Neural cell (in vitro differentiated cells): ENCODE measurements around the gene TRMT10C. TPM values are rescaled to one million over a fixed set of nuclear protein-coding genes. Genes with fewer than 3 reads are reported as not detected.

Experiments
- H2AFZ ChIP-seq: fragments of 200-600, 300-800 bp; sonication (generic), shearing (Covaris generic); 2 replicates; pipeline ENCODE4 v1.6.0; 2014; ENCODE audit warnings: low read depth, mild to moderate bottlenecking, antibody characterized with exemption, low read length, moderate library complexity
- H3F3A ChIP-seq: fragments of 200-600 bp; shearing (Covaris generic); 2 replicates; pipeline ENCODE4 v1.6.1; 2016; ENCODE audit warnings: mild to moderate bottlenecking, moderate library complexity, mixed read lengths, antibody characterized with exemption, low read length; ENCODE audit not compliant: insufficient read depth, poor library complexity, severe bottlenecking
- H3K27ac ChIP-seq: fragments of 200-600, 300-800 bp; sonication (generic), shearing (Covaris generic); 2 replicates; pipeline ENCODE4 v1.5.1; 2014; ENCODE audit warnings: mild to moderate bottlenecking, low read length, moderate library complexity
- H3K27me3 ChIP-seq: fragments of 300-800, 200-600 bp; sonication (generic), shearing (Covaris generic); 2 replicates; pipeline ENCODE4 v1.6.0; 2014; ENCODE audit warnings: mild to moderate bottlenecking, low read depth, low read length, moderate library complexity; ENCODE audit not compliant: insufficient read depth
- H3K36me3 ChIP-seq: fragments of 300-800, 200-600 bp; sonication (generic), shearing (Covaris generic); 2 replicates; pipeline ENCODE4 v1.5.1; 2014; ENCODE audit warnings: mild to moderate bottlenecking, antibody characterized with exemption, low read length, moderate library complexity; ENCODE audit not compliant: insufficient read depth
- H3K4me2 ChIP-seq: fragments of 300-800, 200-600 bp; sonication (generic), shearing (Covaris generic); 2 replicates; pipeline ENCODE4 v1.6.0; 2014; ENCODE audit warnings: mild to moderate bottlenecking, low read length
- H3K4me3 ChIP-seq: fragments of 300-800, 200-600 bp; sonication (generic), shearing (Covaris generic); 2 replicates; pipeline ENCODE4 v1.5.1; 2014; ENCODE audit warnings: mild to moderate bottlenecking, low read length, moderate library complexity
- H3K79me2 ChIP-seq: fragments of 200-600 bp; shearing (Covaris generic); replicated peaks from 2 replicates; pipeline ENCODE4 v1.6.0; 2014; ENCODE audit warnings: mild to moderate bottlenecking, low read length, moderate library complexity; ENCODE audit not compliant: insufficient read depth
- H3K9ac ChIP-seq: fragments of 300-800, 200-600 bp; sonication (generic), shearing (Covaris generic); 2 replicates; pipeline ENCODE4 v1.6.1; 2016; ENCODE audit warnings: mild to moderate bottlenecking, low read length, mixed read lengths
- H3K9me2 ChIP-seq: fragments of 200-600 bp; shearing (Covaris generic); 2 replicates; pipeline ENCODE4 v1.6.1; 2016; ENCODE audit warnings: mild to moderate bottlenecking, low read length, mixed read lengths; ENCODE audit not compliant: insufficient read depth
- H3K9me3 ChIP-seq: fragments of 200-600, 300-800 bp; sonication (generic), shearing (Covaris generic); 2 replicates; pipeline ENCODE4 v1.6.1; 2016; ENCODE audit warnings: mild to moderate bottlenecking, mixed run types, low read length, moderate library complexity, mixed read lengths
- H4K20me1 ChIP-seq: fragments of 200-600 bp; shearing (Covaris generic); 2 replicates; pipeline ENCODE4 v1.6.1; 2016; ENCODE audit warnings: mild to moderate bottlenecking, mixed run types; ENCODE audit not compliant: insufficient read depth
- CTCF ChIP-seq: fragments of 450-650 bp; IDR thresholded peaks from 2 replicates; pipeline ENCODE4 v1.5.1; 2014; ENCODE audit warnings: antibody characterized with exemption, mild to moderate bottlenecking, moderate library complexity; ENCODE audit not compliant: poor library complexity, severe bottlenecking
- EP300 ChIP-seq: fragments of 450-650 bp; conservative IDR thresholded peaks from 2 replicates; pipeline ENCODE4 v1.6.1; 2014; ENCODE audit warnings: antibody characterized with exemption, mild to moderate bottlenecking, moderate library complexity; ENCODE audit not compliant: poor library complexity, severe bottlenecking
- EZH2 ChIP-seq: fragments of 200-600, 300-800 bp; shearing (Covaris generic), sonication (generic); IDR thresholded peaks from 2 replicates; pipeline ENCODE4 v1.6.1; 2014; ENCODE audit warnings: antibody characterized with exemption, low read length, borderline replicate concordance, mild to moderate bottlenecking; ENCODE audit not compliant: insufficient read depth, poor library complexity, severe bottlenecking
- MXI1 ChIP-seq: fragments of 450-650 bp; conservative IDR thresholded peaks from 2 replicates; pipeline ENCODE4 v1.6.1; 2014; ENCODE audit warnings: antibody characterized with exemption, mild to moderate bottlenecking; ENCODE audit not compliant: poor library complexity, severe bottlenecking
- POLR2AphosphoS5 ChIP-seq: IDR thresholded peaks from 2 replicates; pipeline ENCODE4 v1.6.1; 2012
- RAD21 ChIP-seq: fragments of 450-650 bp; conservative IDR thresholded peaks from 2 replicates; pipeline ENCODE4 v1.6.1; 2014; ENCODE audit warnings: antibody characterized with exemption, mild to moderate bottlenecking, moderate library complexity
- SMC3 ChIP-seq: fragments of 450-650 bp; conservative IDR thresholded peaks from 2 replicates; pipeline ENCODE4 v1.6.1; 2014; ENCODE audit warnings: antibody characterized with exemption, mild to moderate bottlenecking, moderate library complexity; ENCODE audit not compliant: poor library complexity
- TAF1 ChIP-seq: IDR thresholded peaks from 2 replicates; pipeline ENCODE4 v1.6.1; 2012; ENCODE audit warnings: low read depth
- polyA plus RNA-seq: library from polyadenylated mRNA; depleted of rRNA; stranded (reverse); fragments of >200 nt; gene quantifications from 2 replicates; pipeline ENCODE4 v1.2.3, GENCODE V29; 2014
- TF ChIP-seq, protein P1 (sequence below): IDR thresholded peaks from 2 replicates; pipeline ENCODE4 v1.6.1; 2012; ENCODE audit warnings: borderline replicate concordance

Gene TRMT10C
- polyA plus RNA-seq, 1 donor from 2014 or later, result 44.5 TPM

DNA sequence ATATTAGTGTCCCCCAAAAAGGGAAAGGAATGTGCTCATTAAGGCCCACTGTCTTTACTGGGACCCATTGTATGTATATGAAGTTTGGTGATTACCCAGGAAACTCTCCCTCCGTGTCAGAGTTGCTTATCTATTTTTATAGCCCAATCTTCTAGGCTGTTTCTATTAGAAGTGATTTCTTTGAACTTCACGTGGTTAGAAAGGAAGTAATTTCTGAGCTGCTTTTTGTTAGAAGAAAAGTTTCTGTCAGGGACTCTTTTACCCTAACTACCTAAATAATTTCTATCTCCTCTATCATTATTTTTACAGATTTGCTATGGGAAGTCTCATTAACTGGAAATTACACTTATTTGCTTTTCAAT, 31.0 kb upstream of the TRMT10C start:
- no peaks in the 10 kb centered on the region for H3K9me2 ChIP-seq
- no peak overlapping the region for H2AFZ ChIP-seq
- H3F3A ChIP-seq, result no peaks in the 10 kb centered on the region
- H3K27me3 ChIP-seq, result no peaks in the 10 kb centered on the region
- H3K4me3 ChIP-seq, result no peak overlapping the region
- no peak overlapping the region for H3K4me2 ChIP-seq
- no peak for TF ChIP-seq POLR2AphosphoS5
- TF ChIP-seq, protein P1, sequence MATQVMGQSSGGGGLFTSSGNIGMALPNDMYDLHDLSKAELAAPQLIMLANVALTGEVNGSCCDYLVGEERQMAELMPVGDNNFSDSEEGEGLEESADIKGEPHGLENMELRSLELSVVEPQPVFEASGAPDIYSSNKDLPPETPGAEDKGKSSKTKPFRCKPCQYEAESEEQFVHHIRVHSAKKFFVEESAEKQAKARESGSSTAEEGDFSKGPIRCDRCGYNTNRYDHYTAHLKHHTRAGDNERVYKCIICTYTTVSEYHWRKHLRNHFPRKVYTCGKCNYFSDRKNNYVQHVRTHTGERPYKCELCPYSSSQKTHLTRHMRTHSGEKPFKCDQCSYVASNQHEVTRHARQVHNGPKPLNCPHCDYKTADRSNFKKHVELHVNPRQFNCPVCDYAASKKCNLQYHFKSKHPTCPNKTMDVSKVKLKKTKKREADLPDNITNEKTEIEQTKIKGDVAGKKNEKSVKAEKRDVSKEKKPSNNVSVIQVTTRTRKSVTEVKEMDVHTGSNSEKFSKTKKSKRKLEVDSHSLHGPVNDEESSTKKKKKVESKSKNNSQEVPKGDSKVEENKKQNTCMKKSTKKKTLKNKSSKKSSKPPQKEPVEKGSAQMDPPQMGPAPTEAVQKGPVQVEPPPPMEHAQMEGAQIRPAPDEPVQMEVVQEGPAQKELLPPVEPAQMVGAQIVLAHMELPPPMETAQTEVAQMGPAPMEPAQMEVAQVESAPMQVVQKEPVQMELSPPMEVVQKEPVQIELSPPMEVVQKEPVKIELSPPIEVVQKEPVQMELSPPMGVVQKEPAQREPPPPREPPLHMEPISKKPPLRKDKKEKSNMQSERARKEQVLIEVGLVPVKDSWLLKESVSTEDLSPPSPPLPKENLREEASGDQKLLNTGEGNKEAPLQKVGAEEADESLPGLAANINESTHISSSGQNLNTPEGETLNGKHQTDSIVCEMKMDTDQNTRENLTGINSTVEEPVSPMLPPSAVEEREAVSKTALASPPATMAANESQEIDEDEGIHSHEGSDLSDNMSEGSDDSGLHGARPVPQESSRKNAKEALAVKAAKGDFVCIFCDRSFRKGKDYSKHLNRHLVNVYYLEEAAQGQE, result no peak
- H4K20me1 ChIP-seq, result no peaks in the 10 kb centered on the region
- H3K27ac ChIP-seq, result no peak overlapping the region
- no peaks in the 10 kb centered on the region for H3K36me3 ChIP-seq
- no peaks in the 10 kb centered on the region for H3K9me3 ChIP-seq
- no peak overlapping the region for H3K9ac ChIP-seq
- no peaks in the 10 kb centered on the region for H3K79me2 ChIP-seq

GRCh38 chr3:101531473-101532086, 30.1 kb upstream of the TRMT10C start:
- no peak overlapping the region for H3K27ac ChIP-seq
- no peaks in the 10 kb centered on the region for H3K79me2 ChIP-seq

More at GRCh38 chr3:101531473-101532086, 30.1 kb upstream of the TRMT10C start:
- Histone ChIP-seq H3F3A (no peaks in the 10 kb centered on the region), H3K9me2 (no peaks in the 10 kb centered on the region), H3K4me3 (no peak overlapping the region), H3K9ac (no peak overlapping the region), H3K36me3 (no peaks in the 10 kb centered on the region), H3K27me3 (no peaks in the 10 kb centered on the region), H3K9me3 (no peaks in the 10 kb centered on the region), H2AFZ (no peak overlapping the region), H4K20me1 (no peaks in the 10 kb centered on the region), H3K4me2 (no peak overlapping the region)
- TF ChIP-seq EZH2 (no peak), POLR2AphosphoS5 (no peak), RAD21 (no peak), MXI1 (no peak), TAF1 (no peak), SMC3 (no peak), EP300 (no peak), CTCF (no peak)
- TF ChIP-seq, protein P1, result no peak
